GM12892 (cell line): ENCODE results near the gene PYCR2.

ENCODE experiments used
- POLR2A ChIP-seq: IDR thresholded peaks from 2 replicates; pipeline ENCODE4 v1.6.1; 2011; ENCODE audit warnings: low read depth, low read length, control low read depth
- POLR2AphosphoS5 ChIP-seq: IDR thresholded peaks from 2 replicates; pipeline ENCODE4 v1.6.1; 2011; ENCODE audit warnings: low read depth, low read length, control low read depth

GRCh38 chr1:225878282-225878681 is 45.8 kb downstream of the PYCR2 start:
- TF ChIP-seq POLR2AphosphoS5 (no peak), POLR2A (no peak)
